ENCODE data around the gene SBF2.

Gene SBF2

GRCh38 chr11:9787260-9787659 lies 506.8 kb downstream of the SBF2 start:
- no peak overlapping the region for H3K4me2 ChIP-seq (ENCODE audit: low read depth, low read length)
- DNase-seq = no peak
- H3K36me3 ChIP-seq (replicated peaks; ENCODE audit: insufficient read depth, low read length) = no peaks in the 10 kb centered on the region
- H3K4me3 ChIP-seq (ENCODE audit: low read length) = no peak overlapping the region
- H3K4me1 ChIP-seq (ENCODE audit: low read length) = no peaks in the 10 kb centered on the region
- TF ChIP-seq CTCF (IDR thresholded peaks at IDR 0.05; ENCODE audit: low read length) = no peak
- TF ChIP-seq EZH2phosphoT487 (IDR thresholded peaks at IDR 0.05; ENCODE audit: low read length) = no peak
- TF ChIP-seq EZH2 (optimal IDR thresholded peaks at IDR 0.05; ENCODE audit: low read depth, low read length) = no peak
- no peak overlapping the region for H3K27ac ChIP-seq (ENCODE audit: low read length)
- no peaks in the 10 kb centered on the region for H3K9me2 ChIP-seq (replicated peaks; ENCODE audit: insufficient read depth, low read length)
- H2AFZ ChIP-seq (ENCODE audit: low read length) = no peak overlapping the region
- no peaks in the 10 kb centered on the region for H4K20me1 ChIP-seq (ENCODE audit: insufficient read depth, low read length)
- no peaks in the 10 kb centered on the region for H3F3A ChIP-seq (ENCODE audit: insufficient read depth, low read length)
- no peaks in the 10 kb centered on the region for H3K79me2 ChIP-seq (ENCODE audit: low read length)
- no peak overlapping the region for H3K9ac ChIP-seq (ENCODE audit: low read length)
- no peaks in the 10 kb centered on the region for H3K27me3 ChIP-seq (replicated peaks; ENCODE audit: insufficient read depth, low read length)
- no peaks in the 10 kb centered on the region for H3K9me3 ChIP-seq (replicated peaks; ENCODE audit: insufficient read depth, low read length)

GRCh38 chr11:9784602-9785315 lies 509.3 kb downstream of the SBF2 start:
- no peaks in the 10 kb centered on the region for H3K27me3 ChIP-seq (replicated peaks; ENCODE audit: insufficient read depth, low read length)
- no peaks in the 10 kb centered on the region for H3K36me3 ChIP-seq (replicated peaks; ENCODE audit: insufficient read depth, low read length)
- H3K9me3 ChIP-seq (replicated peaks; ENCODE audit: insufficient read depth, low read length) = no peaks in the 10 kb centered on the region
- no peaks in the 10 kb centered on the region for H3K9me2 ChIP-seq (replicated peaks; ENCODE audit: insufficient read depth, low read length)
- H3K9ac ChIP-seq (ENCODE audit: low read length) = no peak overlapping the region
- DNase-seq = no peak
- no peaks in the 10 kb centered on the region for H3K79me2 ChIP-seq (ENCODE audit: low read length)
- no peak overlapping the region for H3K4me3 ChIP-seq (ENCODE audit: low read length)
- H3K27ac ChIP-seq (ENCODE audit: low read length) = no peak overlapping the region
- H3K4me1 ChIP-seq (ENCODE audit: low read length) = no peaks in the 10 kb centered on the region
- H3K4me2 ChIP-seq (ENCODE audit: low read depth, low read length) = no peak overlapping the region
- no peaks in the 10 kb centered on the region for H3F3A ChIP-seq (ENCODE audit: insufficient read depth, low read length)
- TF ChIP-seq EZH2phosphoT487 (IDR thresholded peaks at IDR 0.05; ENCODE audit: low read length) (no peak), EZH2 (optimal IDR thresholded peaks at IDR 0.05; ENCODE audit: low read depth, low read length) (no peak), CTCF (IDR thresholded peaks at IDR 0.05; ENCODE audit: low read length) (no peak)
- H4K20me1 ChIP-seq (ENCODE audit: insufficient read depth, low read length) = no peaks in the 10 kb centered on the region
- H2AFZ ChIP-seq (ENCODE audit: low read length) = no peak overlapping the region

GRCh38 chr11:9783986-9784385 lies 510.0 kb downstream of the SBF2 start:
- Histone ChIP-seq H3K27me3 (replicated peaks; ENCODE audit: insufficient read depth, low read length) (no peaks in the 10 kb centered on the region), H3K9me2 (replicated peaks; ENCODE audit: insufficient read depth, low read length) (no peaks in the 10 kb centered on the region), H3K9me3 (replicated peaks; ENCODE audit: insufficient read depth, low read length) (no peaks in the 10 kb centered on the region), H3K79me2 (ENCODE audit: low read length) (no peaks in the 10 kb centered on the region), H3F3A (ENCODE audit: insufficient read depth, low read length) (no peaks in the 10 kb centered on the region), H3K27ac (ENCODE audit: low read length) (no peak overlapping the region), H3K4me3 (ENCODE audit: low read length) (no peak overlapping the region), H3K4me1 (ENCODE audit: low read length) (no peaks in the 10 kb centered on the region), H3K36me3 (replicated peaks; ENCODE audit: insufficient read depth, low read length) (no peaks in the 10 kb centered on the region), H4K20me1 (ENCODE audit: insufficient read depth, low read length) (no peaks in the 10 kb centered on the region), H2AFZ (ENCODE audit: low read length) (no peak overlapping the region), H3K9ac (ENCODE audit: low read length) (no peak overlapping the region), H3K4me2 (ENCODE audit: low read depth, low read length) (no peak overlapping the region)
- no peak for TF ChIP-seq EZH2phosphoT487 (IDR thresholded peaks at IDR 0.05; ENCODE audit: low read length)
- TF ChIP-seq CTCF (IDR thresholded peaks at IDR 0.05; ENCODE audit: low read length) = no peak
- no peak for TF ChIP-seq EZH2 (optimal IDR thresholded peaks at IDR 0.05; ENCODE audit: low read depth, low read length)
- DNase-seq = no peak
